ENCODE measurements around the gene PLEKHA5.
"Not testable (repeated sequence)": the region's sequence is repeated elsewhere in the genome, so short reads cannot be mapped to it uniquely, and the experiment has no call there.

Gene PLEKHA5, protein sequence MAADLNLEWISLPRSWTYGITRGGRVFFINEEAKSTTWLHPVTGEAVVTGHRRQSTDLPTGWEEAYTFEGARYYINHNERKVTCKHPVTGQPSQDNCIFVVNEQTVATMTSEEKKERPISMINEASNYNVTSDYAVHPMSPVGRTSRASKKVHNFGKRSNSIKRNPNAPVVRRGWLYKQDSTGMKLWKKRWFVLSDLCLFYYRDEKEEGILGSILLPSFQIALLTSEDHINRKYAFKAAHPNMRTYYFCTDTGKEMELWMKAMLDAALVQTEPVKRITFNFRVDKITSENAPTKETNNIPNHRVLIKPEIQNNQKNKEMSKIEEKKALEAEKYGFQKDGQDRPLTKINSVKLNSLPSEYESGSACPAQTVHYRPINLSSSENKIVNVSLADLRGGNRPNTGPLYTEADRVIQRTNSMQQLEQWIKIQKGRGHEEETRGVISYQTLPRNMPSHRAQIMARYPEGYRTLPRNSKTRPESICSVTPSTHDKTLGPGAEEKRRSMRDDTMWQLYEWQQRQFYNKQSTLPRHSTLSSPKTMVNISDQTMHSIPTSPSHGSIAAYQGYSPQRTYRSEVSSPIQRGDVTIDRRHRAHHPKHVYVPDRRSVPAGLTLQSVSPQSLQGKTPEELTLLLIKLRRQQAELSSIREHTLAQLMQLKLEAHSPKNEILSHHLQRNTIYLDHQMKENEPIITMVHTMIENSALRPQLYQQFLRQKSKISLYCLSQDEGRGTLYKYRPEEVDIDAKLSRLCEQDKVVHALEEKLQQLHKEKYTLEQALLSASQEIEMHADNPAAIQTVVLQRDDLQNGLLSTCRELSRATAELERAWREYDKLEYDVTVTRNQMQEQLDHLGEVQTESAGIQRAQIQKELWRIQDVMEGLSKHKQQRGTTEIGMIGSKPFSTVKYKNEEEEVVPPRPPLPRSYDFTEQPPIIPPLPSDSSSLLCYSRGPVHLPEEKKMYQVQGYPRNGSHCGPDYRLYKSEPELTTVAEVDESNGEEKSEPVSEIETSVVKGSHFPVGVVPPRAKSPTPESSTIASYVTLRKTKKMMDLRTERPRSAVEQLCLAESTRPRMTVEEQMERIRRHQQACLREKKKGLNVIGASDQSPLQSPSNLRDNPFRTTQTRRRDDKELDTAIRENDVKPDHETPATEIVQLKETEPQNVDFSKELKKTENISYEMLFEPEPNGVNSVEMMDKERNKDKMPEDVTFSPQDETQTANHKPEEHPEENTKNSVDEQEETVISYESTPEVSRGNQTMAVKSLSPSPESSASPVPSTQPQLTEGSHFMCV

GRCh38 chr12:19129486-19130223, at the start of gene PLEKHA5:
PLEKHA5 (plus strand) TSS chr12:19129733; CDS start chr12:19129800, 67 bp downstream.
- peak; percentile 34 for DNase-seq

- no peak for DNase-seq
These were observed 48.6 kb upstream of the PLEKHA5 start for GRCh38 chr12:19080918-19081317.

DNA sequence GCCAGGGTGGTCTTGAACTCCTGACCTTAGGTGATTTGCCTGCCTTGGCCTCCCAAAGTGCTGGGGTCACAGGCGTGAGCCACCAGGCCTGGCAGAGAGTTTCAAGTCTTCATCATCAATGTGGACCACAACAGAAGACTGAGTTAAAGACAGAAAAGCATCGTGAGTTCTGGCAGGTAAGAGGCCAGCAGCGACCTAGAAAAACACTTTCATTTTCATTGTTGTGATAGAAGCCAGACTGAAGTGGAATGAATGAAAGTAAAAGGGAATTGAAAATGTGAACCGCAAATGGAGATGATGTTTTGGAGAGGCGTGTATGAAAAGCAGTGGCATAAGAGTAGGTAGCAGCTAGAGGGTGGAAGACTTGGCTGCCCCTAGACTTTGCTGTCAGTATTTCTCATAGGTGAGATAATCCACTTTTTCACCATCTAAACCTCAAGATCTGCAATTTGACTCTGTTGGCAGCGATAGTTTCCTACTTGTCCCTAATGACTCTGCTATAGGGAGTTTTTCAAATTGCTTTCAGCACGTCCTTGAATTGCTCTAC, 47.1 kb upstream of the PLEKHA5 start:
- no peak for DNase-seq

DNA sequence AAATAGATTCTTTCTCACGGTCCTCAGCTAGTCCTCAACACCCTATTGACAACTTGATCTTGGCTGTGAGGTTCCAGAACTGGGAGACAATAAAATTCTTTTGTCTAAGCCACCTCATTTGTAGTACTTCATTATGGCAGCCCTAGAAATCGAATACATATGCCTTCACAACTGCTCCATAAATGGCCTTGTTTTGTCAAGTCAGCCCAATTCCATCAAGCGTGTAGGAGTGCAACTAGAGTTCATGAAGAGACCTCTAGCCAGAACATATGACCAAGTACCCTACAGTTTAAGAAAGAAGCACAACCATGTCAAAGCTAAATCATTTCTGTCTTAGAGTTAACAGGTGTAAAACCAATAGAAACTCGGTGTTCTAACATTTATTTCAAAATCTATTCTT, 45.0 kb upstream of the PLEKHA5 start:
- no peak for DNase-seq

DNA sequence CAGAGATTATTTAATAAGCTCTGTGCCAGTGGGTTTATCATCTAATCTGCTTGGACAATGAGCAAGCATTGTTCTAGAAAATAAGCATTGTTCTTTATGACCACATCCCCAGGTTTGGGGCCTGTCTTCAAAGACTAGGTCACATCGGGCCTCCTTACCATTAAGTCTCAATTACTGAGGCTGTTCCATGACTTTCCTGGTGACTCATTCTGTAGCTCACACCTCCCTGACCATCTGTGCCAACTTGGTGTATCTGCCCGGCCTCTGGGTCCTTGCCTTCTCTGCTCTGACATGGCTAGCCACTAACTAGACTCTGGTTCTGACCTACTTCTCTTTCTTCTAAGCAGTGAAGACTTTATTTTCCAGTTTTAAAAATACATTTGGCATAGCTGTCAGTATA, 44.4 kb upstream of the PLEKHA5 start:
- DNase-seq, result no peak

- DNase-seq, result no peak
These were observed 40.9 kb upstream of the PLEKHA5 start for GRCh38 chr12:19088606-19089005.

DNA sequence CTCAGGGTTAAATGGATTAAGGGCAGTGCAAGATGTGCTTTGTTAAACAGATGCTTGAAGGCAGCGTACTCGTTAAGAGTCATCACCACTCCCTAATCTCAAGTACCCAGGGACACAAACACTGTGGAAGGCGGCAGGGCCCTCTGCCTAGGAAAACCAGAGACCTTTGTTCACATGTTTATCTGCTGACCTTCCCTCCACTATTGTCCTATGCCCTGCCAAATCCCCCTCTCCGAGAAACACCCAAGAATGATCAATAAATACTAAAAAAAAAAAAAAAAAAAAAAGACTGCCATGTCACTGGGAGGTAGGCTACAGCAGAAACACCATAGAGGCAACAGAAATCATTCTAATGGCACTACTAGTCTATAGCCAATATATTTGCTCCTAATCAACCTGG, 37.1 kb upstream of the PLEKHA5 start:
- DNase-seq, result not testable (repeated sequence)

DNA sequence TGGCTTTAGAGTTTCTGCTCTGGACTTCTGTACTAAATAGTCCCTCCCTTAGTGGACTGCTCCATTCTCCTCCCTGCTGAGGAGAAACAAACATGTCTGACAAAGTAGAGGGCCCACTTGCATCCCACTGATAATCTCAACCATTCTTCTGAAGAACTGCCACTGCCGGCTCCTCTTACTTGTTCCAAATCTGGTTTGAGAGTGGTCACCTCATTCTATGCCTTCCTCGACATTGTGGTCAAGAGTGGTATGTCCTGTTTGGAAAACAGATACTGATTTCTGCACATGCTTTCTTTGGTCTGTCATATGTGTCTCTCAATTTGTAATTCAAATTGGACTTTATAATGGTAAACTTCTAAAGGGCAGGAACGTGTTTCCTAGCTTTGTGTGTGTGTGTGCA, 36.3 kb upstream of the PLEKHA5 start:
- DNase-seq, result no peak

DNA sequence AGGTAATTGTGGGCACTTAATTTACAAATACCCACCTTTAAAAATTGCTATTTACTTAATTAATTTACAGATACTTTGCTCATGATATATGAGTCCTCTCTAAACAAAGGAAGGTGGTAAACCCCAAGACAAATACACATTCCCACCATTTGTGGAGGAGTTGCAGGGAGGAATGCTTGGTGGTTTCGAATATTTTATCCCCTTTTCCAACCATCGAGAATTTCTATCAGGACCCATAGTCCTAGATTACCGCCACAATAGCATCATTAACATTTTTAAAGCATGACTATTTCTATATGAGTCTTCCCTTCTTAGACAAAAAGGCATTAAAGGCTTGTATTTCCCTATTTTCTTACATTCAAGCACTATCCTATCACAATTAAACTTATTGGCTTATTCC, 34.2 kb upstream of the PLEKHA5 start:
- DNase-seq, result no peak

DNA sequence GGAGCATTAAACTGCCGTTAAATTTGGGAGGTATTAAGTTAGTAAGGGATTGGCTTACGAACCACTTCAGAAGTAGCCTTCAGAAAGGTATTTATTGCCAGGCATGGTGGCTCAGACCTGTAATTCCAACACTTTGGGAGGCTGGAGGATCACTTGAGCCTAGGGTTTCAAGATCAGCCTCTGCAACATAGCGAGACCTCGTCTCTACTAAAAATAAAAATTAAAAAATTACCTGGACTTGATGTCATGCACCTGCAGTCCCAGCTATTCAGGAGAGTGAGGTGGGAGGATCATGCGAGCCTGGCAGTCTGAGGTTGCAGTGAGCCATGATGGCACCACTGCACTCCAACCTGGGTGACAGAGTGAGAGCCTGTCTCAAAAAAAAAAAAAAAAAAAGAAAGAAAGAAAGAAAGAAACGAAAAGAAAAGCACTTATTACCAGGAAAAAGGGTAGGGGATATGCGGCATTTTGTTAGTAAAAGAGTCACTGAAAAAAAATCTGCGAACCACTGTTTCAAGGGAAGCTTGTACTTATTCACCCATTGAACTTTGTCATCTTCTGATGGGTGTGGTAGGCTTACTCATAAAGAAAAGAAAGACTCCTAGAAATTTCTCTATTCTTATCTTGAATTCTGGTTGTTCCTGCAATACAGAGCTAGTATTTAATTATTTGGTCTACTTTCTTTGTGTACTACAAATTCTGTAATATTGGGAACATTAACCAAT, 33.6 kb upstream of the PLEKHA5 start:
- no peak for DNase-seq

DNA sequence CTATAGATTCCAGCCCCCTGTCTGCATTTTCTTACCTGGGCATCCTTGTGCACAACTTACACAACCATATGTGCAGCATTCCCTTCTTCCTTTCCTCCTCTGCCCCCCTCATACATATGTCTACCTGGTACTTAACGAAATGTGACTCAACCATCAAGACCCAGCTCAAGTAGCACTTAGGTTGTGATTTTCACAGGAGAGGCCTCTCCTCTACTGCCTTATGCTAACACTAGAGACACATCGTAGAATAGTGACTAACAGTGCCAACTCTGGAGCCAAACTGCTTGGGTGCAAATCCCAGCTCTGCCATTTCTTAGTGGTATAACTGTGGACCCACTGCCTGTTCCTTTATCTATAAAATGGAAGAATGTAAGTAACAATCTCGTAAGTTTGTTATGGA, 24.1 kb upstream of the PLEKHA5 start:
- no peak for DNase-seq

GRCh38 chr12:19107750-19108149, 21.8 kb upstream of the PLEKHA5 start:
- no peak for DNase-seq

- peak; percentile 36 for DNase-seq
These were observed 19.2 kb upstream of the PLEKHA5 start for GRCh38 chr12:19110221-19110940.

GRCh38 chr12:19113464-19113863, 16.1 kb upstream of the PLEKHA5 start:
- DNase-seq, result no peak

- DNase-seq, result no peak
These were observed 14.2 kb upstream of the PLEKHA5 start for GRCh38 chr12:19115285-19115684.

GRCh38 chr12:19119440-19119839, 10.1 kb upstream of the PLEKHA5 start:
- no peak for DNase-seq

DNA sequence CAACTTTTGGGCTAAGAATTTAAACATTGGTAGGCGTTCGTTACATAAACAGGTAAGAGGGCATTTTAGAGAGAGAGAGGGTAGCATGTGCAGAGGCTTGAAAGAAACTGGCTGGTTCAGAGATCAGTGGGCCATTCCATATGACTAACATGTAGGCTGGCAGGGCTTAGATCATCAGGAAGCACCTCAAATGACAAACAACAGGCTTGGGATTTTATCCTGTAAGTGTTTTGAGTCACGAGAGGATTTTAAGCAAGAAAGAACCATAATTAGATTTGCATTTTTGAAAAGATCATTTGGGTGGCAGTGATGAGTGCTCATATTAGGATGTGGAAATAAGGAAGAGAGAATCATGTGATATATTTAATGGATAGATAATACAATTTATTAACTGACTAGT, 8.7 kb upstream of the PLEKHA5 start:
- DNase-seq, result peak; percentile 29

DNA sequence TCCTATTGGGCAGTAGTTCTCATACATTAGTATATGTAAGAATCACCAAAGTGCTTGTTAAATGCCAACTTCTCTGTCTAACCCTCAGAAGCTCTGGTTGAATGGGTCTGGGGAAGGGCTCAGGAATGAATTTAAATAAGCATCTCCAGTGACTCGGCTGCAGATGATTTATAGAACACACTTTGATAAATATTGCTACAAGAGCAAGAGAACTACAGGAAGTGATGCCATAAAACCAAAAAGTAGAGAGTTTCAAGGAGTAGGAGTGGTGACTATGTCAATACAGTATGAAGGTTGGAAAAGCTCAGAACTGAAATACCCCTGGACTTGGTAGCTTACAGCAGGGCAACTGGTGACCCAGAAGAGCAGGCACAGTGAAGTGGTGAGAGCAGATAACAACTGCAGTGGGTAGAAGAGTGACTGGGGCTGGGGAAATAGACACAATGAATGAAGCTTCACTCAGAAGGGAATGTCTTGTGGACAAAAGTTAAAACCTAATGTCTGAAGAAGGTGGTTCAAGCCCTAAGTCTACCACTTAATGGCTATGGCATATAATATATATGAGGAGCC, 8.0 kb upstream of the PLEKHA5 start:
- peak; percentile 23 for DNase-seq

DNA sequence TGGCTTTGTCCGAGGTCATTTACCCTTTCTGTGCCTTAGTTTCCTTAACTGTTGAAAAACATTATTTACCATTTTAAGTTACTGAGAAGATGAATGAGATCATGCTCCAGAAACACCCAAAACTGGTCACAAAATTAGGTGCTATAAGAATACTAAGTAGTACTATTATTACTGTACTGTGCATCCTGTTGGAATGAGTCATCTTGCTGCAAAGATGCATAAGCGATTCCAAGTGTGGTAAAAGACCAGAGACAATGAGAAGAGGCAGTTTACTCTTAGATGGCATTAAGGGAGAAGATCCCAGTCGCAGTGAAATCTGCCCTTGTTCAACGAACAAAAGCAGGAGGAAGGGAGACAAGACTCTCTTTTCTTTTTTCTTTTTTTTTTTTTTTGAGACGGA, 4.2 kb upstream of the PLEKHA5 start:
- no peak for DNase-seq

DNA sequence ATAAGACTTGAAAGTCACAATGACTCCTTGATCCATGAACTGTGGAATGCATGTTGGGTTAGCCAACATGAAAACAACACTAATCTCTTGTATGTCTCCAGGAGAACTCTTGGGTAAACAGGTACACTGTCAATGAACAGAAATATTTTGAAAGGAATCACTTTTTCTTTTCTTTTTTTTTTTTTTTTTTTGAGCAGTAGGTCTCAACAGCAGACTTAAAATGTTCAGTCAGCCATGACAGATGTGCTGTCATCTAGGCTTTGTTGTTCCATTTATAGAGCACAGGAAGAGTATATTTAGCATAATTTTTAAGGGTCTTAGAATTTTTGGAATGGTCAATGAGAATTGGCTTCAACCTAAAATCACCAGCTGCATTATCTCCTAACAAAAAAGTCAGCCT, 2.3 kb upstream of the PLEKHA5 start:
- no peak for DNase-seq
